ENCODE measurements around the gene ZDBF2.

ZDBF2 gene

DNA sequence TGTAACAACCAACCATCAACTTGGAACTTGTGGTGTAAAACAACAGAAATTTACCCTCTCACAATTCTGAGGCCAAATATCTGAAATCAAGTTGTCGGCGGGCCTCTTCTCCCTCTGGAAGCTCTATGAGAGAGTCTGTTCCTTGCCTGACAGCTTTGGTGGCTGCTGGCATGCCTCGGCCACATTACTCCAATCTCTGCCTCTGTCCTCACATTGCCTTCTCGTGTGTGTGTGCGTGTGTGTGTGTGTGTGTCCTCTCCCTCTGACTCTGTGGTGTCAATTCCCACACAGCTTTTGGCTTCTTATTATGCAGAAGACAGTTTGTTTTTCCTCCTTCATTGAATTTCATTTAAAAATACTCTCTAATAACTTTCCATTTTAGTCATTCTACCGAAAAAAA, 50.4 kb downstream of the ZDBF2 start:
- TF ChIP-seq, protein P1, sequence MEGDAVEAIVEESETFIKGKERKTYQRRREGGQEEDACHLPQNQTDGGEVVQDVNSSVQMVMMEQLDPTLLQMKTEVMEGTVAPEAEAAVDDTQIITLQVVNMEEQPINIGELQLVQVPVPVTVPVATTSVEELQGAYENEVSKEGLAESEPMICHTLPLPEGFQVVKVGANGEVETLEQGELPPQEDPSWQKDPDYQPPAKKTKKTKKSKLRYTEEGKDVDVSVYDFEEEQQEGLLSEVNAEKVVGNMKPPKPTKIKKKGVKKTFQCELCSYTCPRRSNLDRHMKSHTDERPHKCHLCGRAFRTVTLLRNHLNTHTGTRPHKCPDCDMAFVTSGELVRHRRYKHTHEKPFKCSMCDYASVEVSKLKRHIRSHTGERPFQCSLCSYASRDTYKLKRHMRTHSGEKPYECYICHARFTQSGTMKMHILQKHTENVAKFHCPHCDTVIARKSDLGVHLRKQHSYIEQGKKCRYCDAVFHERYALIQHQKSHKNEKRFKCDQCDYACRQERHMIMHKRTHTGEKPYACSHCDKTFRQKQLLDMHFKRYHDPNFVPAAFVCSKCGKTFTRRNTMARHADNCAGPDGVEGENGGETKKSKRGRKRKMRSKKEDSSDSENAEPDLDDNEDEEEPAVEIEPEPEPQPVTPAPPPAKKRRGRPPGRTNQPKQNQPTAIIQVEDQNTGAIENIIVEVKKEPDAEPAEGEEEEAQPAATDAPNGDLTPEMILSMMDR (conservative IDR thresholded peaks at IDR 0.05; ENCODE audit: low read depth, low read length) = no peak

DNA sequence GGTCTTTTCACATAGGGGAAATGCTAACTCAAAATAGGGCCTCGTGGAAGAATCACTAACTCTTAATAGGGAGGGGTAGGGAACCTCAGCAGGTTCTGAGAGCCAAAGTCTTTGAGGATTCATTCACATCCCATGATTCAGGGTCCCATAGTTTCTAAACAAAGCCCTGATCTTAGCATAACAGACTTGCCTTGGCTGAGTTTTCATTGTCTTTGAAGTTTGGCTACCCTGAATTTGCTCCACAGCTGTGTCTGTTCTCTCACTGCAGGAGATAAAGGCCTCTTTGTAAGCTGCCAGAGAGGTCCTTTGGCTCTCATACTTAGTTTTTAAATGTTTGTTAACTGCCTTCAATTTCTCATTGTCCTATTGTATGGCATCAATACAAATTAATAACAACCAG, 54.5 kb downstream of the ZDBF2 start:
- no peak for DNase-seq (ENCODE audit: low read depth)
- TF ChIP-seq, protein P1 (conservative IDR thresholded peaks at IDR 0.05; ENCODE audit: low read depth, low read length) = no peak
- H3K4me3 ChIP-seq (ENCODE audit: low read length) = no peak overlapping the region

More for the DNA sequence above, 50.4 kb downstream of the ZDBF2 start:
- H3K4me3 ChIP-seq (ENCODE audit: low read length) = no peak overlapping the region
- no peak for DNase-seq (ENCODE audit: low read depth)

DNA sequence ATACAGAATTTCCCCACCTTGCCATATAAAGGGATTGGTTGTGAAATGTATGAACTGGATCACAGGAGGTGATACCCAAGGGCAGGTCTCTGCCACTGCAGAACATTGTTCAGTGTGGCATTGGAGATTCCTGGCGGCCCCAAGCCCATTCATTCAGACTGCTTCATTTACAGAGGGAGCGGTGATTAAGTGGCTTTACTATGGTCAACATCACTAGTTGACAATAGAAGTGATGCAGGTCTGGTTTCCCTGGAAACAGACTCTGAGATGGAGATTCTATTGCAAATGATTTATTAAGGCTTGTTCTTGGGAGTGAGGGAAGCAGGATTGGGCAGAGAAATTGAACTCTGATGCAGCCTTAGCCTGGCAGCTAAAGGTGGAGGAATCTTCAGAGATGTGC, 62.4 kb downstream of the ZDBF2 start:
- TF ChIP-seq, protein P1 (conservative IDR thresholded peaks at IDR 0.05; ENCODE audit: low read depth, low read length) = no peak
- DNase-seq (ENCODE audit: low read depth) = no peak
- H3K4me3 ChIP-seq (ENCODE audit: low read length) = no peak overlapping the region

DNA sequence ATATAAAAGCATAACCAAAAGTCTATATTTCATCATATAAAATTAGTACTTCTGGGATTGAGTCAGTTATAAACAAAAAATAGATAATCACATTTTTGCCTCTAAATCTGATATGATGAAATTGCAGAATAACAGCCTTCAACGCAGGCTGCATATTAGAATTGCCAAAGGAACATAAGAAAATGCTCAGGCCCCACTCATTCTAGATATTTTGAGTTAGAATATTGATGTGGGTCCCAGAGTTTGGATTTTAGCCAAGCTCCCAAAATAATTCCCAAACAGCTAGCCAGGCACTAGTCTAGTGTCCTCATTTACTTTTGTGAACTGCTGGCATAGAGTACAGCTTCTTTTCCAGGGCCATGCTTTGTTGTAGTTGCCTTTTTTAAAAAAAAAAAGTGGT, 63.5 kb downstream of the ZDBF2 start:
- no peak for DNase-seq (ENCODE audit: low read depth)
- TF ChIP-seq, protein P1 (conservative IDR thresholded peaks at IDR 0.05; ENCODE audit: low read depth, low read length) = no peak
- H3K4me3 ChIP-seq (ENCODE audit: low read length) = no peak overlapping the region

DNA sequence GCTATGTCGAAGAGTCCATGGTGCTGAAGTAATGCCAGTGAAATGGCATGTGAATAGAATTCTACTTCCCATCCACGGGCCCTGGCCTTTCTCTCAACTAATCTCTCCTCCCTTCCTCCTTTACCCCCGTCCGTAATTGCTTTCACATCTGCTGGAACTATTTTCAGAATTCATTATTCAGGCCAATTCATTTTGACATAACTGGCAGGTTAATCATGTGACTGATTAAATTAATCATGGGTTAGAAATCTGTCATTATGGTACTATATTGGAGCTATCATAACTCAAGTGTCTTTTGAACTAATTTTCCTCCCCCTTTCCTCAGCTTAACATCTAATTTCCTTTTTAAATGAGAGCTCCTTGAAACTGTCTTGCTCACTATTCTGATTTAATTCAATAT, 66.9 kb downstream of the ZDBF2 start:
- no peak for DNase-seq (ENCODE audit: low read depth)
- TF ChIP-seq, protein P1 (conservative IDR thresholded peaks at IDR 0.05; ENCODE audit: low read depth, low read length) = no peak
- H3K4me3 ChIP-seq (ENCODE audit: low read length) = no peak overlapping the region

DNA sequence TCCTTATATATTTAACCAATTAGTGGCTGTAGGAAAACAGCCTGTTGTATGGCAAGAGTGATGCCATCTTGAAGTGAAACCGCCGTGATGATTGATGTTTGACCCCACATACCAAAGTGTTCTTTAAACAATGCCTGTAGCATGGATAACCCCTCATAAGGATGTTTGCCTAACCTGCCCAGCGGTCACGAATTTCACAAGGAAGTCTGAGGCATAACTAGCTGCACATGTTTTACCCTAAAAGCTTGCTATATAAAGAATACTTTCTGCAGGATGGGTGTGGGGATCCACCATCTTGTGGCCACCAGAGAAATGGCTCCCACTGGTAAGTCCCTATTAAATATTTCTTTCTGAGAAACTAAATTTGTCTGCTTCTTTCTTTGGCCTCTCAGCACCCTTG, 68.7 kb downstream of the ZDBF2 start:
- TF ChIP-seq, protein P1 (conservative IDR thresholded peaks at IDR 0.05; ENCODE audit: low read depth, low read length) = no peak
- no peak overlapping the region for H3K4me3 ChIP-seq (ENCODE audit: low read length)
- DNase-seq (ENCODE audit: low read depth) = no peak

DNA sequence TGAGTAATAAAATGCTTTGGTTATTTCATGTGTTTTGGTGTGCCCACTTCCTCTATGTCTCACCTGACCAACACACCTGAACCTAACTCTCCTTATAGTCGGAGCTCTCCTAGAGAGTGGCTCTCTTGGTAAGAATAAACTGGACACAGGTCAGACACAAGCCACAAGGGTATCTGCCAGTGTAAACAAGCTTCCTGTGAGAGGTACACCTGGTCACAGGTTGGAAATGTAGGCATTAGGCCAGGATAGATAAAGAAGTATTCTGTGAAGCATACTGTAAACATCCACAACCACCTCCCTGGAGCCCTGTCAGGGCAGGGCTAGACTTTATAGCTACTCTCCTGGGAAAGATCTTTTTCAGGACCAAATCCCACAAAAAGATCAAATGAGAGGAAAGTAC, 69.4 kb downstream of the ZDBF2 start:
- no peak for DNase-seq (ENCODE audit: low read depth)
- no peak overlapping the region for H3K4me3 ChIP-seq (ENCODE audit: low read length)
- TF ChIP-seq, protein P1 (conservative IDR thresholded peaks at IDR 0.05; ENCODE audit: low read depth, low read length) = no peak

All from retinal pigment epithelial cell (primary cell).